ENCODE results near the gene MRPL24. TPM values are rescaled to one million over a fixed set of nuclear protein-coding genes. Genes with fewer than 3 reads are reported as not detected.
A peak's percentile ranks its signal among the peaks of the same experiment; 100 is the strongest.

Gene MRPL24
- total RNA-seq, 4 donors from 2014 or later: 34.0 to 44.9 (median 41.5) TPM

DNA sequence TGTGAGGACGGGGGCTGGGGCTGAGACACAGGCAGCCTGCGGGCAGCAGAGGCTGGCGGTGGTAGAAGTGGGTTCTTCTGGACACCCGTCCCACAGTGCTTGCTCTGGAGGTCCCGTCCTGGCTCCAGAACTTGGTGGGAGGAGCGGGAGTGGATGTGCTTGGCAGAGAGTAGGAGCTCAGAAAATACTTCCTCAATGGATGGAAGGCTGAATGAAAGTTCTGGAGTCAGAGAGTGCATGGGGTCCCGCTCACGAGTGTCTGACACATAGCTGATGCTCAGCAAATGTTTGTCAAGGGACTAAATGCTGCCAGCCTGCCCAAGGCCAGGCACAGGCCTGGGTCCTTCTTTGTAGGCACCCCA lies 50.2 kb downstream of the MRPL24 start:
- DNase-seq (ENCODE audit: low spot score in 2 of 2): no peak
- 55 to 68% methylated on average over 8 of the region's 8 CpGs for WGBS, 2 donors
- intact Hi-C loops (cut with DNase I; ENCODE audit: low total_unique reads): no loop called here
- no peak overlapping the region for H3K4me3 ChIP-seq (ENCODE audit: low read depth, poor library complexity, severe bottlenecking)
- no peak for TF ChIP-seq POLR2A (IDR thresholded peaks at IDR 0.05)
- TF ChIP-seq, protein P1, sequence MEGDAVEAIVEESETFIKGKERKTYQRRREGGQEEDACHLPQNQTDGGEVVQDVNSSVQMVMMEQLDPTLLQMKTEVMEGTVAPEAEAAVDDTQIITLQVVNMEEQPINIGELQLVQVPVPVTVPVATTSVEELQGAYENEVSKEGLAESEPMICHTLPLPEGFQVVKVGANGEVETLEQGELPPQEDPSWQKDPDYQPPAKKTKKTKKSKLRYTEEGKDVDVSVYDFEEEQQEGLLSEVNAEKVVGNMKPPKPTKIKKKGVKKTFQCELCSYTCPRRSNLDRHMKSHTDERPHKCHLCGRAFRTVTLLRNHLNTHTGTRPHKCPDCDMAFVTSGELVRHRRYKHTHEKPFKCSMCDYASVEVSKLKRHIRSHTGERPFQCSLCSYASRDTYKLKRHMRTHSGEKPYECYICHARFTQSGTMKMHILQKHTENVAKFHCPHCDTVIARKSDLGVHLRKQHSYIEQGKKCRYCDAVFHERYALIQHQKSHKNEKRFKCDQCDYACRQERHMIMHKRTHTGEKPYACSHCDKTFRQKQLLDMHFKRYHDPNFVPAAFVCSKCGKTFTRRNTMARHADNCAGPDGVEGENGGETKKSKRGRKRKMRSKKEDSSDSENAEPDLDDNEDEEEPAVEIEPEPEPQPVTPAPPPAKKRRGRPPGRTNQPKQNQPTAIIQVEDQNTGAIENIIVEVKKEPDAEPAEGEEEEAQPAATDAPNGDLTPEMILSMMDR (IDR thresholded peaks at IDR 0.05): no peak

DNA sequence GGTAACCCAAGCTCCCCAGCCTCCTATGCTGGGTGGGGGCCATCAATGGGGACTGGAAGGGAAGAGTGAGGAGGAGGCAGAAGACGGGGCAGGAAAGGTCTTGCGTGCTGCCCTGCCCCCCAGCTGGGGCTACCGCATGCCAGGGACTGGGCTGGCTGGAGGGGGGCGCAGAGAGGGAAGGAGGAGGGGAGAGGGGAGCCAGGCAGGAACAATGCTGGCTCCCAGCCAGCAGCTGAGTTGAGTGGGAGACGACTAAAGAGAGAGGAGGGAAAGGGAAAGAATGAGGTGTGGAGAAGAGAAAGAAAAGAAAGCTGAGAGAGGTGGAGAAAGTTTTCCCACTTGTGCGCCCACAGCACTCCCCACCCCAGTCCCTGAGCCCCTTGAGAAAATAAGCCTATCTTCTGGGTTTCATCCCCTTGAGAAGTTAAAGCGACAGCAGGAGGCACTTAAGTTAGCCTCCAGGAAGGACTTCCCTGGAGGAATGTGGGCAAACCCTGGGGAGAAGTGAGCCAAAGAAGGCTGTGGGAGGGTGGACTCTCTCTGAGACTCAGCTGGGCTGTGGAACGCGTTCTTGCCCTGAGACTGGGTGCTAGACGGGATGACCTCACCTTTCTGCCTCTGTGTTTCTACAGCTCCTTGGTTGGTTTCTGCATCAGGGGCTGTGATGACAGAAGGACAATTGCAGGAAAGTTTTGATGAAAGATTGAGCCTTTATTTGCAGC lies 50.8 kb downstream of the MRPL24 start:
- intact Hi-C loops (cut with DNase I; ENCODE audit: low total_unique reads): loop anchor here (2.0 kb wide), 1 partner anchor 35 kb away; no protein-coding TSS in a partner anchor
- H3K4me3 ChIP-seq (ENCODE audit: low read depth, poor library complexity, severe bottlenecking): no peak overlapping the region
- TF ChIP-seq POLR2A (IDR thresholded peaks at IDR 0.05): no peak
- TF ChIP-seq, protein P1 (IDR thresholded peaks at IDR 0.05): no peak
- no peak for DNase-seq (ENCODE audit: low spot score in 2 of 2)
- WGBS, 2 donors: 20% methylated on average over 10 of the region's 10 CpGs

DNA sequence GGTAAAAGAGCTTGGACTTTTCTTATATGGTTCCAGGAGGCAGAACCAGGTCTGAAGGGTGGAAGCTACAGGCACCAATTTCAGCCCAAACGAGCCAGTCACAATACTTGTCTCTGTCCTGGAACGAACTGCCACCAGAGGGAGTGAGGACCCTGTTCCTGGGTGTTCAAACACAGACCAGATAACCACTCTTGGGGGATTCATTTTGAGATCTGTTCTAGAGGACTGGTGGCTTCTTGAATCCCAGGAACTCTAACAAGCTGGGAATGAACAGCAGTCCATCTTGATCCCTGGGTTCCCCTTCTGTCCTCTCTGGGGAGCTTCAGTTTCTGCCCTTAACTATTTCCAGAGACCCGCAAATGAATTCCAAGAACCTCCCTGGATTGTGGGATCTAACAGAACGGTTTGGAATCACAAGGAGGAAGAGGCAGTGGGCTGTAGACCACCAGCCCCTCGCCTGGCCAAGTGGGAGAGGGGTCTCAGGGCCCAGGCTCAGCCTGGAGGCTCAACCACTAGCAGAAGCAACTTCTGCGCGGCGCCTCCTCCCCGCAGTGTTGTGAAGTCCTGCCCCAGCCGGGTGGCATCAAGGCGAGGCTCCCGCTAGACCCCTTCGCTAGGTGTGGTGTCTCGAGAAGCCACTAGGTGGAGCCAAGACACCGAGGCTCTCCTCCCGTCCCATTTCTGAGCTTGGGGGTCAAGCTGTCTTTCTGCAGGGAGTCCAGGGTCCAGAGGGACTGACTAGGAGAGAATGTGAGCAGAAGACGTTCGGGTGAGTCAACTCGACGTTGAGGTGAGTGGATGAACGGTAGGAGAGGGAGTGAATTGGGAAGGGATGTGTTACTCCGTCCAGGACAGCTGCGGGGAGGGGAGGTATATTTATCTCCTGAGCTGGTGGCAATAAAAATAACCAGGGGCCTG lies 51.6 kb downstream of the MRPL24 start:
- H3K4me3 ChIP-seq (ENCODE audit: low read depth, poor library complexity, severe bottlenecking): no peak overlapping the region
- WGBS, 2 donors: 1 to 2% methylated on average over 16 to 22 of the region's 23 CpGs
- intact Hi-C loops (cut with DNase I; ENCODE audit: low total_unique reads): loop anchor here (2.0 kb wide), 1 partner anchor 36 kb away; no protein-coding TSS in a partner anchor
- peak; percentile 71 to 95 for DNase-seq (ENCODE audit: low spot score in 2 of 2)
- TF ChIP-seq POLR2A (IDR thresholded peaks at IDR 0.05): no peak
- TF ChIP-seq, protein P1 (IDR thresholded peaks at IDR 0.05): peak in 1 of 3 donors; percentile 75

Other genes starting within 250 kb of the MRPL24 start
- 10 to 100 TPM; 32.1 to 67.3 (median 55.6) TPM for gene MEF2D, start 240.3 kb downstream of the MRPL24 start, total RNA-seq
- 1 to 10 TPM in 3 of 4 donors, under 1 TPM in 1; 0.98 to 3.0 (median 2.1) TPM for gene IQGAP3, start 168.5 kb downstream of the MRPL24 start, total RNA-seq
- gene TTC24, start 161.4 kb downstream of the MRPL24 start, total RNA-seq: under 1 TPM in 1 of 4 donors, not detected in 3; 0.19 TPM
- 10 to 100 TPM; 37.0 to 52.7 (median 45.8) TPM for gene NAXE, start 149.3 kb downstream of the MRPL24 start, total RNA-seq
- gene GPATCH4, start 139.6 kb downstream of the MRPL24 start, total RNA-seq: 10 to 100 TPM in 3 of 4 donors, 1 to 10 TPM in 1; 10.0 to 18.5 (median 13.9) TPM
- 1 to 10 TPM in 1 of 4 donors, under 1 TPM in 2, not detected in 1; 0.68 to 1.0 (median 0.80) TPM for gene HAPLN2, start 121.7 kb downstream of the MRPL24 start, total RNA-seq
- gene BCAN, start 99.0 kb downstream of the MRPL24 start, total RNA-seq: 10 to 100 TPM; 21.9 to 50.1 (median 26.0) TPM
- gene NES, start 63.7 kb downstream of the MRPL24 start, total RNA-seq: 1 to 10 TPM; 2.4 to 8.9 (median 5.0) TPM
- 100 to 1,000 TPM in 1 of 4 donors, 10 to 100 TPM in 3; 67.9 to 103 (median 96.1) TPM for gene CRABP2, start 35.5 kb downstream of the MRPL24 start, total RNA-seq
- 10 to 100 TPM; 20.3 to 39.0 (median 28.2) TPM for gene METTL25B, start 12.6 kb downstream of the MRPL24 start, total RNA-seq
- gene ISG20L2, start 12.3 kb downstream of the MRPL24 start, total RNA-seq: 10 to 100 TPM; 13.4 to 21.4 (median 16.7) TPM
- 100 to 1,000 TPM; 210 to 233 (median 222) TPM for gene HDGF, start 10.6 kb upstream of the MRPL24 start, total RNA-seq
- 10 to 100 TPM; 35.4 to 45.6 (median 38.8) TPM for gene PRCC, start 26.4 kb upstream of the MRPL24 start, total RNA-seq
- gene SH2D2A, start 75.8 kb upstream of the MRPL24 start, total RNA-seq: 1 to 10 TPM in 1 of 4 donors, not detected in 3; 1.5 TPM
- gene INSRR, start 118.0 kb upstream of the MRPL24 start, total RNA-seq: not detected
- gene NTRK1, start 119.8 kb upstream of the MRPL24 start, total RNA-seq: under 1 TPM in 1 of 4 donors, not detected in 3; 0.23 TPM
- 10 to 100 TPM in 1 of 4 donors, 1 to 10 TPM in 3; 2.1 to 10.2 (median 6.6) TPM for gene PEAR1, start 152.6 kb upstream of the MRPL24 start, total RNA-seq
- not detected for gene LRRC71, start 179.5 kb upstream of the MRPL24 start, total RNA-seq